IPS DF 19.7 (cell line): ENCODE results near the gene LCN1.
"Not testable (repeated sequence)": the region's sequence is repeated elsewhere in the genome, so short reads cannot be mapped to it uniquely, and the experiment has no call there.

Source experiments
- DNase-seq: peaks from one replicate; pipeline ENCODE4 v3.0.0-alpha.2; 2013; ENCODE audit warnings: low read depth, low spot score

LCN1 gene

GRCh38 chr9:135504262-135505243 lies 16.7 kb upstream of the LCN1 start:
- no peak for DNase-seq

GRCh38 chr9:135505406-135506187 lies 15.6 kb upstream of the LCN1 start:
- DNase-seq, result no peak

GRCh38 chr9:135506327-135507103 lies 14.7 kb upstream of the LCN1 start:
- DNase-seq, result no peak

- DNase-seq, result no peak
Measured at GRCh38 chr9:135507104-135508035, 13.9 kb upstream of the LCN1 start.

GRCh38 chr9:135508211-135508820 lies 12.9 kb upstream of the LCN1 start:
- no peak for DNase-seq

- no peak for DNase-seq
Measured at GRCh38 chr9:135509458-135509857, 11.8 kb upstream of the LCN1 start.

- DNase-seq, result no peak
Measured at GRCh38 chr9:135512241-135512603, 9.0 kb upstream of the LCN1 start.

GRCh38 chr9:135512904-135513303 lies 8.3 kb upstream of the LCN1 start:
- DNase-seq, result no peak

GRCh38 chr9:135513351-135513846 lies 7.8 kb upstream of the LCN1 start:
- DNase-seq, result no peak

GRCh38 chr9:135513906-135514305 lies 7.3 kb upstream of the LCN1 start:
- not testable (repeated sequence) for DNase-seq

GRCh38 chr9:135514342-135515082 lies 6.7 kb upstream of the LCN1 start:
- DNase-seq, result no peak

GRCh38 chr9:135515083-135515951 lies 5.9 kb upstream of the LCN1 start:
- DNase-seq, result no peak

- DNase-seq, result no peak
Measured at GRCh38 chr9:135516132-135516860, 4.9 kb upstream of the LCN1 start.

GRCh38 chr9:135517407-135517822 lies 3.8 kb upstream of the LCN1 start:
- DNase-seq, result no peak

GRCh38 chr9:135519179-135519971 lies 1.9 kb upstream of the LCN1 start:
- DNase-seq, result no peak

- no peak for DNase-seq
Measured at GRCh38 chr9:135521608-135522095, 412 bp downstream of the LCN1 start.
